KG1 (cell line): ENCODE results near the gene DCAF5.

Source experiments
- DNase-seq: peaks from one replicate; lab custom pipeline; 2025; lab: John Stamatoyannopoulos, UW

The DCAF5 gene

DNA sequence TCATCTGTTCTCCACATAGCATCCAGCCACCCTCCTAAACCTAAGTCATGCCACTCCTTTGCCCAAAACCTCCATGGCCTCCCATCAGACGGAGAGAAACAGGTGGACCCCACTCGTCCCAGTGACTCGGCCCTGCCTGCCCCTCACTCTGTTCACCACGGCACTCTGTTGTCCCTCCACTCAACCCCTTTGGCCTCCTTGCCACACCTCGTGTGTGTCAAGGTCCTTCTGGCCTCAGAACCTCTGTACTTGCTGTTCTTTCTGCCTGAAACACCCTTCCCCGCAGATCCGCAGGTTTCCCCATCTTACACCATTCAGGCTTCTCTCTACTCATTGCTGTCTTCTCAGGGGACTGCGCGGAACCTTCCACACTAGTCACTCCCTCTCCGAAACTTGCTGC is 149.3 kb downstream of the DCAF5 start:
- no peak for DNase-seq

GRCh38 chr14:69002069-69002468 is 150.8 kb downstream of the DCAF5 start:
- DNase-seq = no peak

DNA sequence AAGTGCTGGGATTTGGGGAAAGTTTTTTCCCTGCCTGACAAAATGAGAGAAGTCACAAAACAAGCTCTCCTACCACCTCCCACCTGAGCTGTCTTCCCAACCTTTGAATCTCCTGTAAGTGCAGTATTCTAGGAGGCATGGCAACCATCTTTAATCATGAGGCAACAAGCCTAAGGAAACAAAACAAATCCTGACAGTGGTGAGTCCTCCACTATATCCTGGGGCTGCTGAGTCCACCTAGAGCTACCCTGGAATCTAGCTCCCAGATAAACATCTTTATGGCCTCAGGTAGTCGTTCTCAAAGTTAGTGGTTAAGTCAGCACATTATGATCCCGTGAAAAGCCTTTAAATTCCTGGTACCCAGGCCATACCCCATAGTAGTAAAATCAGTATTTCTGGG is 151.5 kb downstream of the DCAF5 start:
- no peak for DNase-seq
